Suprapubic skin (tissue), 4 donors: ENCODE data around the gene RFFL. TPM values are rescaled to one million over a fixed set of nuclear protein-coding genes. Genes with fewer than 3 reads are reported as not detected.
A peak's percentile ranks its signal among the peaks of the same experiment; 100 is the strongest.

ENCODE experiments used
- DNase-seq, 2 donors: peaks; one replicate each; pipeline ENCODE4 v3.0.0-alpha.2; 2019; ENCODE audit warnings: low spot score in 2 of 2
- H3K27ac ChIP-seq: fragments of 200-600 bp; sonication (generic); one replicate; pipeline ENCODE4 v1.5.1; 2019
- H3K27me3 ChIP-seq: fragments of 200-600 bp; sonication (generic); one replicate; pipeline ENCODE4 v1.5.1; 2019
- H3K36me3 ChIP-seq: fragments of 200-600 bp; sonication (generic); one replicate; pipeline ENCODE4 v1.5.1; 2019
- H3K4me1 ChIP-seq: fragments of 200-600 bp; sonication (generic); one replicate; pipeline ENCODE4 v1.5.1; 2019
- H3K4me3 ChIP-seq: fragments of 200-600 bp; sonication (generic); one replicate; pipeline ENCODE4 v1.5.1; 2019; ENCODE audit warnings: mild to moderate bottlenecking
- H3K9me3 ChIP-seq: fragments of 200-600 bp; sonication (generic); one replicate; pipeline ENCODE4 v1.5.1; 2019
- CTCF ChIP-seq, 2 donors: fragments of 200-600 bp in 1 of 2; fragments of 450-650 bp in 1 of 2; sonication (generic) in 1 of 2; IDR thresholded peaks; one replicate each; pipeline ENCODE4 v1.5.1; 2016 to 2019; ENCODE audit warnings: antibody characterized with exemption in 2 of 2, mild to moderate bottlenecking in 1 of 2, moderate library complexity in 1 of 2
- EP300 ChIP-seq: sonication (generic); formaldehyde crosslinking; IDR thresholded peaks from one replicate; pipeline ENCODE4 v1.6.1; 2017; ENCODE audit warnings: antibody characterized with exemption
- POLR2A ChIP-seq, 2 donors: fragments of 450-650 bp; IDR thresholded peaks; one replicate each; pipeline ENCODE4 v1.6.1; 2017; ENCODE audit warnings: antibody characterized with exemption in 2 of 2, mild to moderate bottlenecking in 2 of 2, moderate library complexity in 2 of 2
- POLR2AphosphoS5 ChIP-seq, 3 donors: sonication (generic); formaldehyde crosslinking; IDR thresholded peaks; one replicate each; pipeline ENCODE4 v1.6.1; 2017; ENCODE audit warnings: antibody characterized with exemption in 3 of 3
- WGBS: methylation state at CpG from one replicate; pipeline ENCODE4 v1.1.5; 2018; 5-methylcytosine and 5-hydroxymethylcytosine counted together
- total RNA-seq, 4 donors: library from RNA; depleted of rRNA; stranded (reverse); fragments of >200 nt; gene quantifications; one replicate each; pipeline ENCODE4 v1.1.0, GENCODE V29; 2016

Gene RFFL
- total RNA-seq, 4 donors from 2014 or later, result 12.8 to 24.0 (median 16.6) TPM

GRCh38 chr17:34989473-34989872, 74.0 kb downstream of the RFFL start:
- Histone ChIP-seq H3K36me3 (peaks cover 79% of the 10 kb centered on the region), H3K9me3 (no peaks in the 10 kb centered on the region), H3K27ac (no peak overlapping the region), H3K4me3 (no peak overlapping the region), H3K4me1 (no peaks in the 10 kb centered on the region), H3K27me3 (no peaks in the 10 kb centered on the region)
- no peak for TF ChIP-seq EP300
- no peak for TF ChIP-seq POLR2AphosphoS5 (IDR thresholded peaks at IDR 0.05)
- TF ChIP-seq CTCF (IDR thresholded peaks at IDR 0.05), result no peak
- TF ChIP-seq POLR2A (IDR thresholded peaks at IDR 0.05), result no peak
- no peak for DNase-seq
- 93% methylated on average over 10 of the region's 10 CpGs for WGBS

- H3K4me3 ChIP-seq, result no peak overlapping the region
- no peaks in the 10 kb centered on the region for H3K27me3 ChIP-seq
- H3K27ac ChIP-seq, result no peak overlapping the region
- no peaks in the 10 kb centered on the region for H3K9me3 ChIP-seq
- H3K36me3 ChIP-seq, result peaks cover 70% of the 10 kb centered on the region
- WGBS, result 84% methylated on average over 2 of the region's 2 CpGs
- no peak for DNase-seq
- H3K4me1 ChIP-seq, result peaks cover 2% of the 10 kb centered on the region
- no peak for TF ChIP-seq POLR2A (IDR thresholded peaks at IDR 0.05)
- TF ChIP-seq POLR2AphosphoS5 (IDR thresholded peaks at IDR 0.05), result no peak
- TF ChIP-seq EP300, result no peak
- no peak for TF ChIP-seq CTCF (IDR thresholded peaks at IDR 0.05)
Observed at GRCh38 chr17:34988644-34989043, 74.9 kb downstream of the RFFL start.

GRCh38 chr17:34987232-34987631, 76.3 kb downstream of the RFFL start:
- no peaks in the 10 kb centered on the region for H3K9me3 ChIP-seq
- DNase-seq, result no peak
- H3K36me3 ChIP-seq, result peaks cover 58% of the 10 kb centered on the region
- H3K4me3 ChIP-seq, result no peak overlapping the region
- TF ChIP-seq POLR2AphosphoS5 (IDR thresholded peaks at IDR 0.05) (no peak), POLR2A (IDR thresholded peaks at IDR 0.05) (no peak), CTCF (IDR thresholded peaks at IDR 0.05) (no peak), EP300 (no peak)
- H3K4me1 ChIP-seq, result peaks cover 8% of the 10 kb centered on the region
- H3K27ac ChIP-seq, result no peak overlapping the region
- WGBS, result 93% methylated on average over 2 of the region's 2 CpGs
- H3K27me3 ChIP-seq, result no peaks in the 10 kb centered on the region

- Histone ChIP-seq H3K4me3 (peak overlapping the region; percentile 86), H3K27me3 (no peaks in the 10 kb centered on the region), H3K36me3 (peaks cover 10% of the 10 kb centered on the region), H3K27ac (peak overlapping the region; percentile 98), H3K4me1 (peaks cover 31% of the 10 kb centered on the region), H3K9me3 (no peaks in the 10 kb centered on the region)
- DNase-seq, result no peak
- no peak for TF ChIP-seq EP300
- TF ChIP-seq CTCF (IDR thresholded peaks at IDR 0.05), result no peak
- TF ChIP-seq POLR2A (IDR thresholded peaks at IDR 0.05), result no peak
- no peak for TF ChIP-seq POLR2AphosphoS5 (IDR thresholded peaks at IDR 0.05)
- 7% methylated on average over 8 of the region's 8 CpGs for WGBS
Observed at GRCh38 chr17:34981538-34982241, 81.8 kb downstream of the RFFL start.

GRCh38 chr17:34980681-34981537, 82.6 kb downstream of the RFFL start:
- peaks cover 4% of the 10 kb centered on the region for H3K36me3 ChIP-seq
- no peaks in the 10 kb centered on the region for H3K27me3 ChIP-seq
- H3K27ac ChIP-seq, result peak overlapping the region; percentile 98
- TF ChIP-seq EP300 (no peak), POLR2A (IDR thresholded peaks at IDR 0.05) (peak; percentile 19 to 59), CTCF (IDR thresholded peaks at IDR 0.05) (peak in 1 of 2 donors; percentile 27)
- under 1% methylated on average over 37 of the region's 69 CpGs for WGBS
- DNase-seq, result peak; percentile 82 to 89
- peak overlapping the region; percentile 86 for H3K4me3 ChIP-seq
- H3K4me1 ChIP-seq, result peaks cover 31% of the 10 kb centered on the region
- H3K9me3 ChIP-seq, result no peaks in the 10 kb centered on the region
